Hippocampal formation (tissue), 2 donors: ENCODE measurements around the gene ZMYND15.

ENCODE experiments used
- DNase-seq, 2 donors: peaks; one replicate each; lab custom pipeline; 2025; lab: John Stamatoyannopoulos, UW

The ZMYND15 gene

DNA sequence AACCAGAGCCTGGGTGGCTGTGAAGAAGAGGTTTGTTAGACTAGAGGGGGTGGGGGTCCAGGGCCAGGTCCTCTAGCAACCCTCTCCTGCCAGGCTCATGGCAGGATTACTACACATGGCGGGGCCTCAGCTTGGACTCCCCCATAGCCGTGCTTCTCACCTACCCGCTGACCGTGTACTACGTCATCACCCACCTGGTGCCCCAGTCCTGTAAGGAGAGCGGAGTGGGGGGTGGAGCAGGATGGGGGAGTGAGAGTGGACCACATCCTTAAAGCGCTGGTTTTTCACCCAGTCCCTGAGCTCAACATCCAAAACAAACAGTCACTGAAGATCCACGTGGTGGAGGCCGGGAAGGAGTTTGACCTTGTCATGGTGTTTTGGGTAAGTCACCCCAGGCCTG is 4.3 kb downstream of the ZMYND15 start:
- DNase-seq, result no peak

DNA sequence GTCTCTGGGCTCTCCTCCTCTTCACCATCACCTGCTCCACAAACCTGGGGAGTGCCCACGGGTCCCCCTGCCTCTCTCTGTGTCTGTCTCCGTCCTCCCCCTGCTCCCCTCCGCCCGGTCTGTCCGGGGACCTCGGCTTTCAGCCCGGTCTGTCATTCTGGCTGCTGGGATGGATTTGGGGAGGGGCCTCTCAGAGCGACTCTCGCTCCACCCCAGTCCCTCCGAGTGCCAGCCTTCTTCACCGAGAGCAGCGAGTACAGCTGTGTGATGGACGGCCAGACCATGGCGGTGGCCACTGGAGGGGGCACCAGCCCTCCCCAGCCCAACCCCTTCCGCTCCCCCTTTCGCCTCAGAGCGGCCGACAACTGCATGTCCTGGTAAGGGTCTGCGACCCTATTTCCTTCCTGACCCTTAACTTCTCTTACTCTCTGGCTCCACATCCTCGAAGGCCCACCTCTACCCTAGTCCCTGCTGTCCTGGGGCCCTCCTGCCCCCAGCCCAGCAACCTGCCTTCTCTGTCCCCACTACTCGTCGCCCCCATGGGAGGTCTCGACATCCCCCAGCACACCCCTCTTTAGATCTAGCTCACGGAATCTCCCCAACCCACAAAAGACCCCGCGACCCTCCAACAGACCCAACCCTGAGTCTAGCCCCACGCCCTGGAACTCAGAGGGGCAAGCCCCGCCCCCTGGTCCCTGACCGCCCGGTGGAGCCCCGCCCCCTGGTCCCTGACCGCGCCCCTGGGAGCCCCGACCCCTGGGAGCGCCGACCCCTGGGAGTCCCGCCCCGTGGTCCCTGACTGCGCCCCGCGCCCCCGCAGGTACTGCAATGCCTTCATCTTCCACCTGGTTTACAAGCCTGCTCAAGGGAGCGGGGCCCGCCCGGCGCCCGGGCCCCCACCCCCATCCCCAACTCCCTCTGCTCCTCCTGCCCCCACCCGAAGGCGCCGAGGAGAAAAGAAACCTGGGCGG is 5.7 kb downstream of the ZMYND15 start:
- no peak for DNase-seq

DNA sequence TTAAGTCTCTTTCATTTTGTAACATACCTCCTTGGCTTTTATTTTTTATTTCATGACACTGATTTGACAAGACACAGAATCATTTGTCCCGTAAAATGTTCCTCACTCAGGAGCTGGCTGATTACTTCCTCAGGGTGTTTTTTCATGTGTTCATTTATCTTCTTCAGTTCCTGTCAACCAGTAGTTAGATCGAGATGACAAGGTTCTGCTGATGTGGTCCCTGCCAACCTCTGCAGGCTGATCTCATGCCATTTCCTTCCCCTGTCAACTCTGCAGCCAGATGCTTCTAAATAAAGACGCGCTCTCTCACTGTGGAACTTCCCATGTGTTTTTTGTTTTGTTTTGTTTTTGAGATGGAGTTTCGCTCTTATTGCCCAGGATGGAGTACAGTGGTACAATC is 8.2 kb downstream of the ZMYND15 start:
- no peak for DNase-seq

DNA sequence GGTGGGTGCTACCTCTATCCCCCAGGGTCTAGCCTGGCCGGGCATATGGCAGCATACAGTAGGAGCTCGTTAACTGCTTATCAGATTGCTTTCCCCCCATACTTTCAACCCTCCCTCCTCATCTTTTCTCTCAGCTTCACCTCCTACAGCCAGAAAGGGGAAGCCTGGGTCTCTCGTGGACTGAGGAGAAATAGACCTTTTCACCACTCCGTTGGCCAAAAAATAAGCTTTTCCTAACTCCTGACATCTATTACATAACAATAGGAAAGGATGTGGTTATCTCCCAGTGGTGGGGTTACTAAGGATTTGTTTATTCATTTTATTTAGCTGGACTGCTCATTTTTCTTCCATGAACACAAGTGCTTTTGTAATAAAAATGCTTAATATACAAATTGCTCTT is 9.1 kb downstream of the ZMYND15 start:
- no peak for DNase-seq

DNA sequence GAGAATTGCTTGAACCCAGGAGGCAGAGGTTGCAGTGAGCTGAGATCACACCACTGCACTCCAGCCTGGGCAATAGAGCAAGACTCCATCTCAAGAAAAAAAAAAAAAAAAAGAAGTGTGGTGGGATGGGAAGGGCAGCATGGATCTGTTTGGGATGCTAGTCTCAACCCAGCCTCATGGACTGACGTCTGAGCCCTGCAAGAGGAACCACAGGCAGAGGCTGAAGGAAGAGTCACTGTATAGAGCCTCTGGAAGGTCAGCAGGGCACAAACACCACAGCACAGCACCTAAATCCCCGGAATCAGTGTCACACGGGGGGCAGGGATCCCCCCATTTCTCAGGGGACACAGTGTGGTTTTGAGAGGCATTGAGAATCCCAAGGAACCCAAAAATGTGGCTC is 11.0 kb downstream of the ZMYND15 start:
- no peak for DNase-seq

DNA sequence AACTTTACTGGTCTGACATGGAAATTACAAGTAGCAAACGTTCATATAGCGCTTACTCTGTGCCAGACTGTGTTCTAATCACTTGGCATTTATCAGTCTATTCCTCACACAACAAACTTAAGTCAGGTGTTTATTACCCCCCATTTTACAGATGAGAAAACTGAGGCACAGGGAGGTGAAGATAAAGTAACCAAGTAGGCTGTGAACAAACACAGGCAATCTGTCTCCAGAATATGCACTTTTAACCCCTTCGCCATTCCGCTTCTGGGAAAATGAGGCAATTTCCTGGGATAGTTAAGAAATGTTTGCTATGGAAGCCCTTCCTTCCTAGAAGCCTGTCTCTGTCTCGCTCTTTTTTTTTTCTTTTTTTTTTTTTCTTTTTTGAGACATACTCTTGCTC is 12.3 kb downstream of the ZMYND15 start:
- DNase-seq, result no peak

DNA sequence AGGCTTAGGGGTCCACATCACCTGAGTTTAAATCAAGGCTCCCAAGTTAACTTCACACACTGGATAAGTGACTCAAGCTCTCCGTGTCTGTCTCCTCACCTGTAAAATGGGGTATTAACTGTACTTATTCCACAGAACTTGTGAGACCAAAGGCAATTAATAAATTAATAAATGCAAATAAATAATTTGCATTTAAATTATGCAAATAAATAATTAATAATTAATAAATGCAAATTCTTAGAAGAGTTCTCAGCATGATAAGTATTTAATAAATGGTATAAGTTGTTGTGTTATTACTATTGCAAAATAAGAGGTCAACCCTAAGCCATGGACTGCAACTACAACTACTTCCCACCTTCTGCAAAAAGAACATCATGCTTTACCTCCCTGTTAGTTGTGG is 13.8 kb downstream of the ZMYND15 start:
- DNase-seq, result no peak

DNA sequence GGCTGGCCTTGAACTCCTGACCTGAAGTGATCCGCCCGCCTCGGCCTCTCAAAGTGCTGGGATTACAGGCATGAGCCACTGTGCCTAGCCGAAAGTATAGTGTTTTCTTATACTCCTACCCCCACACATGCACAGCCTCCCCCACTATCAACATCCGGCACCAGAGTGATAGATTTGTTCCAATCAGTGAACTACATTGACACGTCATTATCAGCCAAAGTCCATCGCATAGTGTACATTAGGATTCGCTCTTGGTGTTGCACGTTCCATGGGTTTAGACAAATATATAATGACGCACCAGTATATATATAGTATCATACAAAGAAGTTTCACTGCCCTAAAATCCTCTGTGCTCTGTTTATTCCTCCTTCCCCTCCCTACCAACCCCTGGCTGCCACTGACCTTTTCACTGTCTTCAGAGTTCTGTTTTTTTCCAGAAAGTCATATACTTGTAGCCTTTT is 20.2 kb downstream of the ZMYND15 start:
- no peak for DNase-seq

DNA sequence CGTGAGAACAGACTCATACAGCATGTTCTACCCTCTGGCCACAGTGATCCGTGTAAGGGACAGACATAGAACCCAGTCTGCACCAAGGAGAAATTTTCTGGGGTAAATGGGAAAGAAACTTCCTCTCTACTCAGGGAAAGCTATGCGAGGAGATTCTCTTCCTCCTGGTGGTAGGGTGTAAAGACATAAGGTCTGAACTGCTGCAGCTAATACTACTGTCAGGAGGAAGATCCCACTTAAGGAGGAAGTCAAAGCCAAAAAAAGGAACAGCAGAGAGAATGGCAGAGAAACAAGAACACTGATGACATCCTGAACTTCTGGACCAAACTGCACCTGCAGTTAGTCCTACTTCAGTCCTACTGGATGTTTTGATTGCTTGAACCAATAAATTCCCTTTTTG is 25.0 kb downstream of the ZMYND15 start:
- DNase-seq, result peak in 1 of 2 donors; percentile 29

DNA sequence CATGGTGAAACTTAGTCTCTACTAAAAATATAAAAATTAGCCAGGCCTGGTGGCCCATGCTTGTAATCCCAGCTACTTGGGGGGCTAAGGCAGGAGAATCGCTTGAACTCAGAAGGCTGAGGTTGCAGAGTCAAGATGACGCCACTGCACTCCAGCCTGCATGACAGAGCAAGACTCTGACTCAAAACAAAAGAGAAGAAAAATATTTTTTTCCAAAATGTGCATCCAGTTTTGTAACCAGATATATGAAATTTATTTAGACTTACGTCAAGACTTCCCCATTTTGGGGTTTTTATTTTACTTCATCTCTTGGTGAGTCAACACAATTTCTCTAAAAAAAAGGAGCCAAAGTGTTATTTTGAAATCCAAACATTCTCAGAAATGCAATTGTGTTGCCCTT is 26.6 kb downstream of the ZMYND15 start:
- no peak for DNase-seq

DNA sequence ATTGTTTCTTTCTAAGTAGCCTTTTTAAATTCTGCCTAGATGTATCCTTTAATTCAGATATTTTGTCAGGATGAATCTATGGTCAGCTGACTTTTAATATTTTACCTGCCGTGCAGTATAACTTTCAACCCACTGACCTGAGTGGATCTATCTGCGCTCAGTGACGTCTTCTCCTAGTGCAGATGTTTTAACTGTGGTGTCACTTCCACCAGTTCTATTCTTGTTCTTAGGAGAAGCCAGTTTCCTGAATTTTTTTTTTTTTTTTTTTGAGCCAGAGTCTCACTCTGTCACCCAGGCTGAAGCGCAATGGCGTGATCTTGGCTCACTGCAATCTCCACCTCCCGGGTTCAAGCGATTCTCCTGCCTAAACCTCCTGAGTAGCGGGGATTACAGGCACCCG is 27.1 kb downstream of the ZMYND15 start:
- DNase-seq, result no peak

DNA sequence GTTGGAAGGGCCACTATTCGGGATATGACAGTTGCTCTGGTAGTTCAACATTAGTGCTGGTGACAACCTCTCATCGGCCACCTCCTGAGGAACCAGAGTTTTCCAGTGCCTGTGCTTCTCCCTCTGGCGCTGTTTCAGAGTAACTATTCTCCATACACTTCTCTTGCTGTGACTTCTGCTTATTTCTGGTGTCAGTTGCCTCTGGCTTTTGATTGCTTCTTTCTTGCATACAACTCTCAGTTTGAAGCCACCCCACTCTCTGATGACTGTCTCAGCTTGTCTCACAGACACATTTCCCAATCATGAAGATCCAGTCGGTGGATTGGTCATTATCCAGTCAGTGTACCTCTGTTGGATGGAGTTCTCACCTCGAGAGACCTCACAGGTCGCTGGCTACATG is 28.7 kb downstream of the ZMYND15 start:
- DNase-seq, result no peak

DNA sequence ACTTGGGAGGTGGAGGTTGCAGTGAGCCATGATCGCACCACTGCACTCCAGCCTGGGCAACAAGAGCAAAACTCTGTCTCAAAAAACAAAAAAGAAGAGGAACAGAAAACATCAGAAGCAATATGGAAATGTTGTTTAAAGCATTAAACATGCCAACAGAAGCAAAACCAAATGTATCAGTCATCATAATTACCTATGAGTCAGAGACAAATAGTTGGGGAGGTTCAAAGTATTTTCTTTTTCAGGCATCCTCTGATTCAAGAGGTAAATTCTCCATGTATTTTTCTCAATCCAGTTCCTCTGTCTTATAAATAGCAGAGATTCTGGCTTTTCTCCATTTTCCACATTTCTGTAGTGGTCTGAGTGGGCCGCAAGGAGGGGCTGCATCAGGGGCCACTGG is 30.0 kb downstream of the ZMYND15 start:
- no peak for DNase-seq

DNA sequence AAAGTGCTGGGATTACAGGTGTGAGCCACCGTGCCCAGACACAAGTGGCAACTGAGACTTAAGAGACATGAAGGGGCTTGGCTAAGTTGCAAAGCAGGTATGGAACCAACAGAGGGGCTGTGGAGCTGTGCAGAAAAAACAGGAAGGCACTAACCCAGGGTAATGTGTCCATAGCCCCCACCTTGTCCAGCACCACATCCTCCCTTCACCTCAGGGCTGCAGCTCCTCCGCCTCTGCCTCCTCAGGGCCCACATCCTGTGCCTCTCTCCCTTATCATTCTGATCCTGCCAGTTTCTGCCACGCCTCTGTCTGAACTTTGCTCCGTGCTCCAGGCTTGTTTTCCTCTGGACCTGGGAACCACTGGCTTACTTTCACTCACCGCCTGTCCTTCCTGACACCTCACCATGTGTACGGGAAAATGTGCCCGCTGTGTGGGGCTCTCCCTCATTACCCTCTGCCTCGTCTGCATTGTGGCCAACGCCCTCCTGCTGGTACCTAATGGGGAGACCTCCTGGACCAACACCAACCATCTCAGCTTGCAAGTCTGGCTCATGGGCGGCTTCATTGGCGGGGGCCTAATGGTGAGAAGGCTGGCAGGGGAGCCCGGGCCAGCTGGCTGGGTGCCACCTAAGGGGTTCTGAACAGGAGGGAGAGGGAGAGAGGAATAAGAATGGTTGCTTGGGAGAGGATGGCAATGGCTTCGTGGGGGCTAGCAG is 32.0 kb downstream of the ZMYND15 start, which contains the start of gene TM4SF5:
Gene TM4SF5, plus strand, starts transcription at position 368 of the 716 bp plus-strand sequence. Its CDS starts 37 bp downstream, at position 405.
- DNase-seq, result no peak

DNA sequence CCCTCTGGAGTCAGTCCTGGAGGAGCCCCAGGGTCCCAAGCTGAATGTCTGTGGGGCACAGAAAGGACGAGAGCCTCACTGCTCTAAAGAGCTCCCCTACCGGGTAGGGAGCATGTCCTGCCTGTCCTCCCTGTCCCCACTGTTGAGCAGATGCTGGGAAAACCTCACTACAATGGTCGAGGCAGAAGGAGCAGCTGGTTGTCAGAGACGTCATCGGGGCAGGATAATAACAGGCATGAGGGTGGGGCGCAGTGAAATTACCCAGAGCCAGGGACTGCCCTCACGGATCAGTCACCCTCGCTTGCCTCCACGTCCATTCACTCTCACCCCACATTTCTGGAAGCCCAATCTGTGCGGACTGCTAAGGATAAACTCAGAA is 32.6 kb downstream of the ZMYND15 start:
- no peak for DNase-seq

DNA sequence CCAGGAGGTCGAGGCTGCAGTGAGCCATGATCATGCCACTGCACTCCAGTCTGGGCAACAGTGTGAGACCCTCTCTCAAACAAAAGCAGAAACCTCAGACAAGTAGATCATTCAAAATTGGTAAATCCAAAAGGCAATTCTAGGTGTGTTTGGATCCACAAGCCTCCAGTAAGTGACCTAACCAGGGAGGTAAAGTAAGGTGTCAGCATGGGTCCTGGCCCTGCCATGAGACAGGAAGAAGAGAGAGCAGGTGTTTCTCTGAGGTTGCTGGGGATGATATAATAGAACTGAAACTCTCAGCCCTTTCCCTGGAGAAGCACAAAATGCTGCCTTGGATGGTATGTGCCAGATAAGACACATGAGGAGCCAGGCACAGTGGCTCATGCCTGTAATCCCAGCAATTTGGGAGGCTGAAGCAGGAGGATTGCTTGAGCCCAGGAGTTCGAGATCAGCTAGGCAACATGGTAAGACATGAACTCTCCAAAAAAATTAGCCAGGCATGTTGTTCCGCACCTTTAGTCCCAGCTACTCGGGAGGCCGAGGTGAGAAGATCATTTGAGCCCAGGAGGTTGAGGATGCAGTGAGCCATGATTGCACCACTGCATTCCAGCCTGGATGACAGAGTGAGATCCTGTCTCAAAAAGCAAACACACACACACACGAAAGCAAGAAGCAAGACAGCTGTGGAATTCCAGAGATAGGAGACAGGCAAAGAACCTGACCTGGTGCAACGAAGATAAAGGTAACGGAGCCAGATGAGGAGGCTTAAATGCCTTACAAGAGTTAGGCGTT is 38.5 kb downstream of the ZMYND15 start:
- DNase-seq, result no peak

DNA sequence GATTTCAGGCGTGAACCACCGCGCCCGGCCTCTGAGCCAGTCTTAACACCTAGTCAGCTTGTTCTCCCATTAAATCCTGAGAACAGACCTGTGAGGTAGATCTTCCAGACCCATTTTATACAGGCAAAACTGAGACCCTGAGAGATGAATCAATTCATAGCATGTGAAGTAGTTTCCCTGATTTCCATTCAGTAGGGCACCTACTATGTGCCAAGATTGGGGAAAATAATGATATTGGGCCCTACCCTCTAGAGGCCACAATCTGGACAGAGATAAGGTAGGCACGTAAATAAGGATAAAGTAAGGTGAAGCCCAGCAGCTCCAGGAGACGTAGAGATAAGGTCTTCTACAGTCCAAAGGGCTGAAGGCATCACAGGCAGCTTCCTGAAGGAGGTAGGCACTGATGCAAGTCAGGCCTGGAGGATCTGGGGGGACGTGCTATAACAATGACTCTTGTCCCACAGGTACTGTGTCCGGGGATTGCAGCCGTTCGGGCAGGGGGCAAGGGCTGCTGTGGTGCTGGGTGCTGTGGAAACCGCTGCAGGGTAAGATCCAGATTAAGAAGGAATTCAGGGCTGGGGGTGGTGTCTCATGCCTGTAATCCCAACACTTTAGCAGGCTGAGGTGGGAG is 40.8 kb downstream of the ZMYND15 start:
- no peak for DNase-seq

DNA sequence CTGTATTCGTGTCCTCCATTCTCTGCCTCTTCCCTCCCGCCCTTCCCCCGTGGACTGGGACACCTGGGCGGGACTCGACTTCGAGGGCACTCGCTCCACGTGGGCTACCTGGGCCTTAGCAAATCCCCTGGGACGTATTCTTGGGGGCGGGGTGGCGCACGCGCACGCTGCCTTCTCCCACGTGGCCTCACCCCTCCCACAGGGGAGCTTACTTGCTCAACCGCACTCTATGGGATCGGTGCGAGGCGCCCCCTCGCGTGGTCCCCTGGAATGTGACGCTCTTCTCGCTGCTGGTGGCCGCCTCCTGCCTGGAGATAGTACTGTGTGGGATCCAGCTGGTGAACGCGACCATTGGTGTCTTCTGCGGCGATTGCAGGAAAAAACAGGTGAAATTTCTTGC is 43.0 kb downstream of the ZMYND15 start:
- DNase-seq, result no peak

DNA sequence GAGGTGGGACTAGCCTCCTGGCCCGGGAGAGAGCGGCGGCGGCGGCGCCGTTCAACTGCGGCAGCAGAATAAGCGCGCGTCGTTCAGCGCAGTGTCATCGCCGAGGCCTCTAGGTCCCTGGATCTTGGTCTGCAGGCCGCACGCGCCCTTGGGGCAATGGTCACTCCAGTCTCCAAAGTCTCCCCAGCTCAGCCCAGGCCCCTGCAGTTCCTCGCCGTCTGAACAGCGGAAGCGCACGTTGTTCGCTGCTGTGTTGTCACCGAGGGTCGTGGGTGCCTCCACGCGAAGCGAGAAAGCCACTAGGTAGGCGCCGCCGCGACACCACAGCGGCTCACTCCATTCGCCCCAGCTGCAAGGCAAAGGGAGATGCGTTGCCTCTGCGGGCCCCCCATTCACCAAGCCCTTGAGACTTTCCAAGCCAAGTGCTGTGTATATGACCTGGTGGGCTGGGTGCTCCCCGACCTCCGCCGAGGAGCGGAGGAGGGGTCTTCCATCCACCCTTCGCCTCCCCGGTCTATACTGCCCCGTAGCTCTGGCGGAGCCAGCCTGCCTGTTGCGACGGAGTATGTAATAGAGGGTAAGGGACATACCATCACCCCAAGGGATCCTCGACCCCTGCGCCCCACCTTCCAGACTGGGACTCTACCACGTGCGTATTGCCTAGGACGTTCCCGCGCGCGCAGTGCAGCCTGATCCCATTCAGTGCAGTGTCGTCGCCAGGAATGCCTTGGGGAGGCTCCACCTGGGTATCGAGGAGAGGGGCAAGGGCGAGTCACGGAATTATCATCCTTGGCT is 45.9 kb downstream of the ZMYND15 start:
- DNase-seq, result no peak

DNA sequence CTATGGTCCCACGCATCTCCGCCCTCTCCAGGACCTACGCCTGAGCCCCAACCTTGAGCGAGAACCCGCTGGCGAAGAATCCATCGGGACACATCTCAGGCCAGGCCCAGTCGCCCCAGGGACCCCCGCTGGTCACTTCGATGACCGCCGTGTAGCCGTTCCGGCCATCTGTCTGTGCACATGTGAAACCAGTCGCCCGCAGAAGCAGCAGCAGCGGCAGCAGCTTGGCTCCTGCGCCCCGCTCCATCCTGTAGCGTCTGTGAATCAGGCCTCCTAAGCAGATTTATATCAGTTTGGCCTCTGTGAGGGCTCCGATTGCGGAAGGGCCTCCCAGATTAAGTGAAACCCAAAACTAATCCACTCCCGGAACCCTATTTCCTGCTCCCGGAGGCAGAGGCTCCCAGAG is 46.5 kb downstream of the ZMYND15 start, which contains the start of gene VMO1:
Gene VMO1, minus strand, starts transcription at position 259 of the 406 bp plus-strand sequence. Its CDS starts 12 bp downstream, at position 247.
- DNase-seq, result no peak

DNA sequence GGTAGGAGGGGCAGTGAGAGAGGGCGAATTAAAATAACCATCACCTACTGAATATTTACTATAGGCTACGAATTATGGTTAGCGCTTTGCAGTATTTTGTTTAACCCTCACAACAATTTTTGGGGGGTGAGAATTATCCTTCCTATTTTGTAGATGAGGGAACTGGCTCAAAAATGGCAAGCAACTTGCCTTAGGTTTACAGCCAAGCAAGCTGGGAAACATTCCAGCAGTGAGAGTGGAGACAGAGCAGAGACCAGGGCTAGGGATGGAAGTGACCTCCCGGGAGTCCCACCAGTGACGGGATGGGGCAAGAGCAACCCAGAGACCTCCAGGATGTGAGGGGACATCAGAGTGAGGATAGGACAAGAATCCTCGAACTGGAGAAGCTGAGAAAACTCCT is 46.9 kb downstream of the ZMYND15 start:
- DNase-seq, result no peak
